GM18861 (cell line): ENCODE data around the gene FKBP3.
"Not testable (repeated sequence)": the region's sequence is repeated elsewhere in the genome, so short reads cannot be mapped to it uniquely, and the experiment has no call there.

Experiments
- ATAC-seq: cut with Tn5 transposase; IDR thresholded peaks from one replicate; pipeline ENCODE4 v1.9.1; 2021; ENCODE audit not compliant: unreplicated experiment

FKBP3 gene

DNA sequence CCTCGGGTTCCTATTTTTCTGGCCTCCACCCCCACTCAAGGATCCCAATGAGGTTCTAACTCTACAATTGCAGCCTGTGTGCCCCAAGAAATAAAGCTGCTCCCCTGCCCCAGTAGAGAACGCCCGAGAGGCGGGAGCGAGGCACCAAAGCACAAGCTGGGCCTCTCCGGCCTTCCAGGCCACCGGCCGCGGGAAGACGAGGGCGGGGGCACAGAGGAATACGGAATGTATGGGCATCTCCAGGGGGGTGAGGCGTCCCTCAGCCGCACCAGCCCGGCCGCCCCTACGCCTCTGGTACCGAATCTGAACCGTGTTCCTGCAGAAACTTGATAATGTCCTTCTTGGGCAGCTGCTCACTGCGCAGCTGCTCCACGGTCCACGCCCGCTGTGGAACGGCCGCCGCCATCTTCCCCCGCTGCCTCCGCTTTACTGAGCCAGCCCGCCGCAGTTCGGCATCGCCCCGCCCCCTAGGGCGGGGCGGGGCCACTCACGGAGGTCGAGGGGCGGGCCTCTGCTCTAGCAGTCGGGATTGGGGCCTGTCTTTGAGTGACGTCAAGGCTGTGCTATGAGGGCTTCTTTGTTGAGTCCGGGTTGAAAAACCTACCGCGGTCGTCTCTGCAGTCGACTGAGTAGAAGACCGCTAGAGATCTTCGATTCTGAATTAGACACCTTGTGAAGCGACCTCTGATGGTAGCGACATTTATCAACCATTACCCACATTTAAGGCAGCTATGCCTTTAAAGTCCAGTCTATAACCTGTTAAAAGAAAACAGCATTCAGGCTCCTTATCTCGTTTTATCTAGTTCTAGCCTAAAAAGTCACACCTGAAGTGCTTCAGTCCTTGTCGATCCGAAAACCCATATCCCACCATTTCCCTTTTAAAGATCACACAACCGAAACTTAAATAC, at the start of gene FKBP3:
TSS of gene FKBP3 (minus strand) at position 431 of the 908 bp plus-strand sequence. CDS start at position 406, 25 bp downstream.
- ATAC-seq, result peak; percentile 88

DNA sequence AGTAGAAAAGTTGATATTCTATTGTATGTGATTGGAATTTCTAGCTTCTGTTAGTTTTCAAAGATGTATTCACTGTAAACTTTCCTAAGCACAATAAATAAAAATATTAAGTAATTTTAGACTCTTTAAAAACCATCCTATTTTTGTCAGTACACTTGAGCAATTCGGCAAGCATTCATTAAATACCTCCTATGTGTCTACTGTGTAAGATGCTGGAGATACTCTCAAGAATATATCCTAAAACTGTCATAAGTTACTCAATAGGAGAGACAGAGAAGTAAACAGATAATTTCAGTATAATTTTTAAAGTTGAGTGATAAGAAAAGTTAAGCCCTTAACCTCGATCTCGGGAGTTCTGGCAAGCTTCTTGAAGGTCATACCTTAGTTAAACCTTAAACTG, 47.5 kb upstream of the FKBP3 start:
- ATAC-seq, result no peak

DNA sequence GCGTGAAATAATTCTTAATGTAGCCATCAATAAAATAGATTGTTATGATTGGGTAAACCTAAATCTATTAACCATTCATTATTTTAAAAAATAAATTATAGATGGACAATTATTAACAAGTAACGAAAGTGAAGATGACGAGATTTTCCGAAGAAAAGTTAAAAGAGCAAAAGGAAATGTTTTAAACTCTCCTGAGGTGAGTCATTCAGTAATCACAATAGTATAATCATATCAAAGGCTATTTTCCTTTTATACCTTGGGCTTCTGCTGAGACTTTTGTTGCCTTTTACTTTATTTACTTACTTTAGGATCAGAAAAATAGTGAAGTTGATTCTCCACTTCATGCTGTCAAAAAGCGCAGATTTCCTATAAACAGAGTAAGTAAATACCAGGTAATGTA, 47.0 kb upstream of the FKBP3 start:
- ATAC-seq, result no peak

DNA sequence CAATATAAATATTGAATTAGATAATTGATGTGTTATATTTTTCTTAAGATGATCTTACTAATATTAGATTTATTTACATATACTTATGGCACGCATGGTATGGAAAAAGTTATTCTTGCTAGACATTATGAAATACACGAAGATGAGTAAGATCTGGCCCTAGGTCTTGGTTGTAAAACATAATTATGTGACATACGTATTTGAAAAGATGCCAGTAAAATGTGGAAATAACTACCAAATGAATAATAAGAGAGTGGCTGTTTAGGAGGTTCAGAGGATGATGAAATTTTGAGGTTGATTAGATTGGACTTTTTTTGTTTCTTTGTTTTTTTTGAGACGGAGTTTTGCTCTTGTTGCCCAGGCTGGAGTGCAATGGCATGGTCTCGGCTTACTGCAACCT, 42.8 kb upstream of the FKBP3 start:
- ATAC-seq, result no peak

DNA sequence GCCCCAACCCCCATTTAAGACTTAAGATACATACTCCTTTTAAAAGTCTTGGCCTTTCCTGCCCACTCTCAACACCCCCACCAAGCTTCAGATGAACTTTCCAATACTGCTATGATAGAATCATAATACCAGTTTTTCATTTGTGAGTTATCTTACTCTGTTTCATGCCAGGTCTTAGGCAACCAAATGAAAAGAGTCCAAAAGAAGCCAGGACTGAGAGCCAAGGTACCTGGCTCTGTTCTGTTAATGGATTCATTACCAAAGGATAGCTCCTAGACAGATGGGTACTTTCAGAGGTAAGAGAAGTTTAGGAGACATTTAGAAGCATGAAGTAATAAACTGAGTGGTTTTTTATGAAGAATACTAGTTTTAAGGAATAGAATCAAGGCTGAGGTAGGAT, 35.6 kb upstream of the FKBP3 start:
- ATAC-seq, result no peak

DNA sequence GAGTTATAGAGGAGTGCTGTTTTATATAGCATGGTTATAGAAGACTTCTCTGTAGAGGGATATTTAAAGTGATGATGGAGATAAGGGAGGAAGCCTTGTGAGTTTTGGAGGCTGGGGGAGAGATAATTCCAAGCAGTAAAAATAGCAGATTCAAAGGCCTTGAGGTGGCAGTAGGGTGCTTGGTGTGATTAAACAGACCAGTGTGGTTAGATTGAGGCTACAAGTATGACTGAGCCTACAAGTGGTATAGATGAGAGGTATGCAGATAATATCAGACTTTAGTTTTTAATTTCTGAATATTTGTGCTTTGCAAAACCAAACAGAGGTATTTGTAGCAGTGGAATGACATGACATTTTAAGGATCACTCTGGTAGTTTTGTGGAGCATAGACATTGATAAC, 21.8 kb upstream of the FKBP3 start:
- peak; percentile 52 for ATAC-seq

DNA sequence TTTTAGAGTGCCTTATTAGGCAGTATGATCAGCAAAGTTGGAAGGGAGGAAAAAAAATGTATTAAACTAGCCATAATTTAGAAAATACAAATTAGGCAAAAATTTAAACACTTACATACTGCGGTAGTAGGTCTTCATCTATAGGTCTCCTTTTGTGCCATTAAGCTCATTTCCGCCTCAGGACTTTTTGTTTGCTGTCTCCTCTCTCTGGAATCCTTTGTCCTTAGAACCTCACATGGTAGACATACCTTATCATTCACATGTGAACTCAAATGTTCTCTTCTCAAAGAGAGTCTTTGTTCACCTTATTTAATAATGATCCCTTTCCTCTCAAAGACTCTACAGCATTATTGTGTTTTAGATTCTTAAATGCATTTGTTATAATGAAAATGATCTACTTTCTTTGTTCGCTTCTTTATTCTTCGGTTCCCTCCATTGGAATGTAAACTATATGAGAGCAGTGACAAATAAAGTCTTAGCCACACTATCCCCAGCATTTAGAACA, 16.2 kb upstream of the FKBP3 start:
- no peak for ATAC-seq

DNA sequence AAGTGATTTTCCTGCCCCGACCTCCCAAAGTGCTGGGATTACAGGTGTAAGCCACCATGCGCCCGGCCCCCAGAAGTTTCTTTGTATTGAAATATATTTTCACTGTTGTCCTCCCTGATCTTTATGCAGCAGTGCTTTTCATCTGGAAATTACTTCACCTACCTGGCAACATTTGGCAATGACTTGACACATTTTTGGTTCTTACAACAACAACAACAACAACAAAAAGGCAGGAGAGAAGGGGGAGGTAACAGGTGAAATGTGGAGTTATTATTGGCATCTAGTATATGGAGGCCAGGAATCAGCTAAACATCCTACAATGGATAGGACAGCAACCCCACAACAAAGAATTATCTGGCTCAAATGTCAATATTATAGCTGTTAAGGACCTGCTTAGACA, 15.3 kb upstream of the FKBP3 start:
- no peak for ATAC-seq

DNA sequence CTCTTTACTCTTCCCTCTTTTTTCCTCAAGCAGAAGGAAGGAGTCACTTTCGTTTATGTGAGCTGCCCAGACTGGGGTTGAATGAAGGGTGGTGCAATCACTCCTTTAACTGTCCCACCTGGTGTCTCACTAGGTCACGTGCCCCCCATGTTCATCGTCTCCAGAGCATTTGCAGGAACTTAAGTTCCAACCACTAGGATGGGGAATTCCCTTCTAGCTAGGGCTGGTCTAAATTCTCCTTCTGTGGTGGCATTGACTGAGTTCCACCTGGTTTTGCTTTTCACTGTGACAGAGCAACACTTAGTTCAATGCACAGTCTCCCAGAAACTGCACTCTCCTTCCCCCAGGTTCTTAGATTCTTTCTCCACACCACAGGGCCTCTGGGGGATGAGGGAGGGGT, 10.9 kb upstream of the FKBP3 start:
- ATAC-seq, result peak; percentile 47

DNA sequence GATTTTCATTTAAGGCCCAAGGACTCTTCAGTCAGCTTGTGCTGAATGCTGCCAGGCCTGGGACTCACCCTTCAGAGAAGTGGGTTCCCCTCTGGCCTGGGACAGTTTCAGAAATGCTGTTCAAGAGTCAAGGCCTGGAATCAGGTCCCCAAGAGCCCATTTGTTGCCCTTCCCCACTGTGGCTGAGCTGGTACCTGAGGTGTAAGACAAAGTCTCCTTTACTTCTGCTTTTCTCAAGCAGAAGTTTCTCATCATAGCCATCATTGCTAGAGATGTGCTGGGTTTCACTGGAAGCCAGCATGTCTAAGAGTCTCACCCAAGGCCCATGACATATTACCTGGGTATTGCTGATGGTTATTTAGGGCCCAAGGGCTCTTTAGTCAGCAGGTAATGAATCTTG, 10.4 kb upstream of the FKBP3 start:
- peak; percentile 48 for ATAC-seq

DNA sequence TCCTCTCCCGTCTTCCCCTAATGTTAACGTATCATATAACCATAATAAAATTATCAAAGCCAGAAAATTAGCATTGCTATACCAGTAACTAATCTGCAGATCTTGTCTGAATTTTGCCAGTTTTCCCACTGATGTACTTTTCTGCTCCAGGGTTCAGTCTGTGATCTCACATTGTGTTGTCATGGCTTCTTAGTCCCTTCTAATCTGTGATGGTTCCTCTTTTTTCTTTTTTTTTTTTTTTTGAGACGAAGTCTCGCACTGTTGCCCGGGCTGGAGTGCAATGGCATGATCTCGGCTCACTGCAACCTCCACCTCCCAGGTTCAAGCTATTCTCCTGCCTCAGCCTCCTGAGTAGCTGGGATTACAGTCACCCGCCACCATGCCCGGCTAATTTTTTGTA, 7.8 kb upstream of the FKBP3 start:
- ATAC-seq, result not testable (repeated sequence)

DNA sequence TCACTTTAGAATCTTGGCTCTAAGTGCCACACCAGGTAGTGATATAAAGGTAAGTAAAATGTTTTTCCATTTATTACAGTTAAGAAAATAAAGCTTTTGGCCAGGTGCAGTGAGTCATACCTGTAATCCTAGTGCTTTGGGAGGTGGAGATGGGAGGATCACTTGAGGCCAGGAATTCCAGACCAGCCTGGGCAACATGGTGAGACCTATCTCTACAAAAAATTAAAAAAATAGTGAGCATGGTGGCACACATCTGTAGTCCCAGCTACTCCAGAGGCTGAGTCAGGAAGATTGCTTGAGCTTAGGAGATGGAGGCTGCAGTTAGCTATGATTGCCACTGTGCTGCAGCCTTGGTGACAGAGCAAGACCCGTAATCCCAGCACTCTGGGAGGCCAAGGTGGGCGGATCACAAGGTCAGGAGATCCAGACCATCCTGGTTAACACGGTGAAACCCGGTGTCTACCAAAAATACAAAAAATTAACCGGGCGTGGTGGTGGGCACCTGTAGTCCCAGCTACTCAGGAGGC, 6.4 kb upstream of the FKBP3 start:
- no peak for ATAC-seq

DNA sequence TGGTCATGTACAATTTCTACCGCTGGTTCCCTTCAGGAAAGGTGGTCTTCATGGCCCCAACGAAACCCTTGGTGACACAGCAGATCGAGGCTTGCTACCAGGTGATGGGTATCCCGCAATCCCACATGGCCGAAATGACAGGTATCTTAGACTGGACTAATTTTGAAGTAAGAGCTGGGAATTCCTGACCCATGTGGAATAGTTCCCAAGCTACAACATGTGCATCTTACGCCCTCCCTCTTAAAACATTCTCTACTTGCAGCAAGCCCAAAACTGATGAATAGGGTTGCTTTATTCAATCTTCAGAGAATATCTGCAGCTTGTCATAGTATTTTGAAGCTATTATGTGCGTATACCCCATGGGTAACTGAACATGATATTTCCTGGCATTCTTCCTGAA, 2.1 kb upstream of the FKBP3 start:
- ATAC-seq, result no peak

DNA sequence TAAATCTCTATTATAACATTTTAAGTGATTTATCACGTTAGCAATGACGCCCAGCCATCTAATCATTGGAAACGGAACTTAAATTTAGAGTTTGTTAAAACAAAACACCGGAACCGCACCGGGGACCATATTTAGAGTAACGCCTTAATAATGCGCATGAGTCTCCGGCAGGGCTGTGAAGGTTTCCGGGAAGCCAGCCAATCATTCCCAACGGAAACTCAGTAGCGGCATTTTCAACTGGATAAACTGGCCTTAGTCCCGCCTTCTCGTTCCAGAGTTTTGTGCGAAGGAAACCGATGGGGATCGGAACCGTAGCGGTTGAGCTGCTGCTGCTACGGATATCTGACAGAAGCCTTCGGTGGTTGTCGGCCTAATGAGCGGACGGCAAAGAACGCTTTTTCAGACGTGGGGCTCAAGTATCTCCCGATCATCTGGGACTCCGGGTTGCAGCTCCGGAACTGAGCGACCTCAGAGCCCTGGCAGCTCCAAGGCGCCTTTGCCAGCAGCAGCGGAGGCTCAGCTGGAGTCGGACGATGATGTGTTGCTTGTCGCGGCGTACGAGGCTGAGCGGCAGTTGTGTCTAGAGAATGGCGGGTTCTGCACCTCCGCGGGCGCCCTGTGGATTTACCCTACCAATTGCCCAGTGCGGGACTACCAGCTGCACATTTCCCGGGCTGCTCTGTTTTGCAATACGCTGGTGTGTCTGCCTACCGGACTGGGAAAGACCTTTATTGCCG, 1.5 kb upstream of the FKBP3 start, which contains the start of gene FANCM:
TSS of gene FANCM (plus strand) at position 272 of the 737 bp plus-strand sequence. CDS start at position 374, 102 bp downstream.
- peak; percentile 36 for ATAC-seq

DNA sequence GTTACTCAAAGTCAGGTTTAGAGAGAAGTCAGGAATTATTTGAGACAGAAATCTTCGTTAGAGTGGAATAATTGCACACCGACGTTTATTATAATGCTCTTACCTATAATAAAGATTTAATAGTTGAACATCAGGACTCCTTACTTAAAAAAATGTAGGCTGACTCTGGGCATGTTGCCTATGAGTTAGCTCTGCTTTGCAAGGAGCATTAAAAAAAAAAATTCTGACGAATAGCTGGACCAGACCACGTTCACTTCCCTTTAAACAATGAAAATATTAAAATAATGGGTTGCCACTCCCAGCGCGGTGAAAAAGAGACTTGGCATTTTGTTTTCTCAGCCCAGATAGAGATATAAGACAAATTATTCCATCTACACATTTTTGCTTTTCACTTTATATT, 875 bp upstream of the FKBP3 start:
- ATAC-seq, result no peak

DNA sequence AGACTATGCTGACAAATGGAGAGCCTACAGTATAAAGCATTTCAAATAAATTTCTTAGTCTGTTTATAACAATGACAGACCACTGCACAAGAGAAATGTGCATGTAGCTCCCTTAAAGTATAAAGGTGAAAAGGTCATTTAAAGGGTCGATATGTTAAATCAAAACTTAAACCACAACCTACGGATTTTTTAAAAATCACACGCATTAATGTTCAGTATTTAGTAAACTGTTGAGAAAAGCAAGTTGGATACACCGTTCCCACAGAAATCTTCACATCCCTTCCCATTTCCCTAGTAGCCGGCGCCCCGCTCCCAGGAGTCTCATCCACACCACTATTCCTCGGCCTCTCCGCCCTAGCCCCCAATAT, 614 bp downstream of the FKBP3 start:
- ATAC-seq, result no peak

DNA sequence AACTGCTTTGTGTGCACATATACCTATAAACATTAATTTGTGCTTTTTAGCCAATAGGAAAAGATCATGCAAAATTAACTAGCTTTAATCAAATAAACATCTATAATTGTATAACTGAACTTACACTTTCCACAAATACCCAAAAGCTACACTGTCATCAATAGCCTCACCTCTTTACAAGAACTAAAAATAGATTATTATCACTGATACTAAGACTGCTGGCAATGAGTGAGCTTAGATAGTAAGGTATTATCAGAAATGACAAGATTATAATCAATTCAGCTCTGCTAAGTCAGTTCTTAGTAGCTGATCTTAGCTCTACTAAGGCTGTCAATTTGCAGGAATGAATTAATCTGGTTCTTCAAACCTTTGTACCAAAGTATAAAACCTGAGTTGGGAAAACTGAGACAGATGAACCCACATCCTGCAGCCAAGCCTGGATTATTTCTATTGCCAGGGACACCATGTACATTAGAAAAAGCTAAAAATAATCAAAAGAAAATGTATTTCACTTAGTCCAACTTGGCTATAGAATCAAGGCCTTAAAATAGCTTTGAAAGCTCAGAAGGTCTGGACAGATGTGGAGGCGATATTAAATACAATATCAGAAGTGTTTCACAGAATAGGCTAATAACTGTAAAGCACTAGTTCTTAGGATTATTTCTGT, 5.2 kb downstream of the FKBP3 start:
- no peak for ATAC-seq

DNA sequence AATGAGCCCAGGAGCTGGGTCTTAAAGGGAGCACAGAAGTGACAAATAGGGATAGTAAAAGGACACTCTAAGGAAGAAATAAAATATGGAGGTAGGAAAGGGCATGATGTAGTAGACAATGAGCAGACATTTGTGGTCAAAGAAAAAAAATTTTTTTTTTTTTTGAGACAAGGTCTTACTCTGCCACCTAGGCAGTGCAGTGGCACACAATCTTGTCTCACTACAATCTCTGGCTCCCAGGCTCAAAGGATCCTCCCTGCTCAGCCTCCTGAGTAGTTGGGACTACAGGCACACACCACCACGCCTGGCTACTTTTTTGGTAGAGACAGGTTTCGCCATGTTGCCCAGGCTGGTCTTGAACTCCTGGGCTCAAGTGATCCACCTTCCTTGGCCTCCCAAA, 8.5 kb downstream of the FKBP3 start:
- ATAC-seq, result no peak

DNA sequence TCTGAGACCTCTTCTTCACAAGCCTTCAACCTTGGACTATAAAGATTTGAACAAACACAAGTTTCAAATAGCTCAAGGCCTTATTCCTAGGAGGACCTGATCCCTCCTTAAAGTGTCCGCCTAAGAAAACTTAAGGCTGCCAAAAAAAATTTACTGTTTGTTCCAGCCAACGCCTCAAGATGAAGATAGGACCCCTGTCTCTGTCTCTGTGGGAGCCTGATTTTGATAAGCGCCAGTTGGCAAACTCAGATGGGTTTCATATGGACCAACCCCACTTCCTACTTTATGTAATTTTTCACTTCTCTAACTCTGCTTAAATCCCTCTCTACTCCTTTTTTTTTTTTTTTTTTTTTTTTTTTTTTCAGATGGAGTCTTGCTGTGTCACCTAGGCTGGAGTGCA, 11.0 kb downstream of the FKBP3 start:
- no peak for ATAC-seq

DNA sequence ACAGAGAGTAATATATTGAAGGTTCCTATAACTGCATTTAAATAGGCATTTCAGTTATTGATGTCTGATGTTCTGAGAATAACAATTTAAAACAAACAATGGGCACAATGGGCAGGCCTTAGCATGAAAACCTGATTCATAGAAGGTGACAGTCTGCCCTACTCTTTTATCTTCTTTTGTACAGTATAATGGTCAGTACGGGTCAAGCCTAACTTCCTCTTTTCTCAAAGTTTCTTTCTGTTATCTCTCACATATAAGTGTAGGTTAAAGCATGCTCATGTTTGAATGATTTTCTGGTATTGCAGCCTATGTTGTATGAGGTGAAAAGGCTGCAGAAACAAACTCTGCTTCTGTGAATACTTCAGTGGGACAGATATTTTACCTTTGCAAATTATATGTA, 14.2 kb downstream of the FKBP3 start:
- no peak for ATAC-seq

DNA sequence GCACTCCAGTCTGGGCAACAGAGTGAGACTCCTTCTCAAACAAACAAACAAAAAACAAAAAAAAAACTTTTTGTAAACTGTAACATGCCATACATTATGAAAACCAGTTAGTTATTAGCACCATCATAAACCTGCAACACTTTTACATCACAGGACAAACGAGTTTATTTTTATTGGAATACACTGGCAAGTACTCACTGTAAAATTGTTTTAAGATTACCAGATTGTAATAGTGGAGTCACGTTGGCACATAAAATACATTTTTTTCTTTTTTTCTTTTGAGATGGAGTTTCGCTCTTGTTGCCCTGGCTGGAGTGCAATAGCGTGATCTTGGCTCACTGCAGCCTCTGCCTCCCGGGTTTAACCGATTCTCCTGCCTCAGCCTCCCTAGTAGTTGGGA, 15.7 kb downstream of the FKBP3 start:
- no peak for ATAC-seq
